H1 (cell line): ENCODE results near the gene SLC5A9. TPM values are rescaled to one million over a fixed set of nuclear protein-coding genes. Genes with fewer than 3 reads are reported as not detected.

ENCODE experiments used
- CBX5 ChIP-seq: fragments of 300-800, 300-1000 bp; sonication (generic); IDR thresholded peaks from 2 replicates; pipeline ENCODE4 v1.7.1; 2016; ENCODE audit warnings: antibody characterized with exemption, low read length, low read depth
- CEBPB ChIP-seq: IDR thresholded peaks from 2 replicates; pipeline ENCODE4 v1.6.1; 2012; ENCODE audit warnings: low read depth, low read length
- JUN ChIP-seq: IDR thresholded peaks from 2 replicates; pipeline ENCODE4 v1.6.1; 2011; ENCODE audit warnings: low read depth, mild to moderate bottlenecking, improper control_type of control experiment, low read length
- MAFK ChIP-seq: IDR thresholded peaks from 2 replicates; pipeline ENCODE4 v1.6.1; 2012; ENCODE audit warnings: low read depth, mild to moderate bottlenecking, improper control_type of control experiment, low read length
- PHF8 ChIP-seq: fragments of 200-600 bp; sonication (generic); conservative IDR thresholded peaks from 2 replicates; pipeline ENCODE4 v1.7.1; 2012; ENCODE audit warnings: low read depth, mild to moderate bottlenecking, inconsistent platforms, low read length, moderate library complexity
- RAD21 ChIP-seq, 2 experiments: IDR thresholded peaks in 1 of 2; conservative IDR thresholded peaks in 1 of 2; 2 replicates each; pipeline ENCODE4 v1.6.1; 2011; ENCODE audit warnings: low read depth in 2 of 2, low read length in 2 of 2, improper control_type of control experiment in 1 of 2, inconsistent platforms in 1 of 2, mild to moderate bottlenecking in 1 of 2, moderate library complexity in 1 of 2
- polyA plus RNA-seq, 7 experiments: library from polyadenylated mRNA; depleted of rRNA in 3 of 7; stranded (reverse) in 5 of 7; unstranded in 2 of 7; fragments of >200 nt in 5 of 7; fragments of 200-250 nt in 2 of 7; gene quantifications; 1 replicate in 5 of 7; 2 replicates in 1 of 7; 4 replicates in 1 of 7; pipeline versions ENCODE4 v1.2.1 to v1.2.3, GENCODE V29; 2011 to 2013; ENCODE audit warnings: missing spikeins in 2 of 7, mixed read lengths in 2 of 7
- total RNA-seq: library from RNA; stranded (reverse); fragmentation: NEBNext Ultra II Directional; extraction: Animal tissue kit (Norgen Biotek cat#: 25700); gene quantifications from 2 replicates; pipeline ENCODE4 v1.2.1, GENCODE V29; 2021

The SLC5A9 gene
- total and polyA plus RNA-seq, 2 of the 8 experiments (the other 6 are each of a cell fraction or from before 2014, with no cell fraction given): 0.03 TPM; not detected in 1

GRCh38 chr1:48187969-48188563 lies 34.5 kb upstream of the SLC5A9 start (continued):
- TF ChIP-seq PHF8 (no peak), MAFK (no peak), CBX5 (no peak), JUN (no peak), RAD21 (IDR thresholded peaks at IDR 0.05 in 1 of 2, conservative IDR thresholded peaks at IDR 0.05 in 1 of 2; ENCODE audit: low read depth in 2 of 2, low read length in 2 of 2) (no peak), CEBPB (no peak)
